Measurements from ENCODE around the gene ZNF41.

- TF ChIP-seq, protein P1, sequence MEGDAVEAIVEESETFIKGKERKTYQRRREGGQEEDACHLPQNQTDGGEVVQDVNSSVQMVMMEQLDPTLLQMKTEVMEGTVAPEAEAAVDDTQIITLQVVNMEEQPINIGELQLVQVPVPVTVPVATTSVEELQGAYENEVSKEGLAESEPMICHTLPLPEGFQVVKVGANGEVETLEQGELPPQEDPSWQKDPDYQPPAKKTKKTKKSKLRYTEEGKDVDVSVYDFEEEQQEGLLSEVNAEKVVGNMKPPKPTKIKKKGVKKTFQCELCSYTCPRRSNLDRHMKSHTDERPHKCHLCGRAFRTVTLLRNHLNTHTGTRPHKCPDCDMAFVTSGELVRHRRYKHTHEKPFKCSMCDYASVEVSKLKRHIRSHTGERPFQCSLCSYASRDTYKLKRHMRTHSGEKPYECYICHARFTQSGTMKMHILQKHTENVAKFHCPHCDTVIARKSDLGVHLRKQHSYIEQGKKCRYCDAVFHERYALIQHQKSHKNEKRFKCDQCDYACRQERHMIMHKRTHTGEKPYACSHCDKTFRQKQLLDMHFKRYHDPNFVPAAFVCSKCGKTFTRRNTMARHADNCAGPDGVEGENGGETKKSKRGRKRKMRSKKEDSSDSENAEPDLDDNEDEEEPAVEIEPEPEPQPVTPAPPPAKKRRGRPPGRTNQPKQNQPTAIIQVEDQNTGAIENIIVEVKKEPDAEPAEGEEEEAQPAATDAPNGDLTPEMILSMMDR (IDR thresholded peaks at IDR 0.05; ENCODE audit: low read depth, low read length, missing input control): no peak
- TF ChIP-seq RAD21 (IDR thresholded peaks at IDR 0.05) (no peak), YY1 (IDR thresholded peaks at IDR 0.05) (no peak), HNF4G (IDR thresholded peaks at IDR 0.05) (no peak), GABPA (IDR thresholded peaks at IDR 0.05 in 1 of 2, conservative IDR thresholded peaks at IDR 0.05 in 1 of 2) (no peak), RXRA (IDR thresholded peaks at IDR 0.05) (no peak), EGR1 (IDR thresholded peaks at IDR 0.05; ENCODE audit: low read depth in 2 of 2) (no peak), SP1 (IDR thresholded peaks at IDR 0.05) (no peak), HNF4A (conservative IDR thresholded peaks at IDR 0.05) (no peak), FOXA1 (IDR thresholded peaks at IDR 0.05) (no peak), TAF1 (conservative IDR thresholded peaks at IDR 0.05) (no peak), REST (IDR thresholded peaks at IDR 0.05) (no peak)
- TF ChIP-seq, protein P2, sequence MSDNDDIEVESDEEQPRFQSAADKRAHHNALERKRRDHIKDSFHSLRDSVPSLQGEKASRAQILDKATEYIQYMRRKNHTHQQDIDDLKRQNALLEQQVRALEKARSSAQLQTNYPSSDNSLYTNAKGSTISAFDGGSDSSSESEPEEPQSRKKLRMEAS (IDR thresholded peaks at IDR 0.05): no peak
- TF ChIP-seq, protein P3, sequence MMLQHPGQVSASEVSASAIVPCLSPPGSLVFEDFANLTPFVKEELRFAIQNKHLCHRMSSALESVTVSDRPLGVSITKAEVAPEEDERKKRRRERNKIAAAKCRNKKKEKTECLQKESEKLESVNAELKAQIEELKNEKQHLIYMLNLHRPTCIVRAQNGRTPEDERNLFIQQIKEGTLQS (IDR thresholded peaks at IDR 0.05): no peak
These were observed 33.1 kb upstream of the ZNF41 start for GRCh38 chrX:47515941-47516665.
